GM11168 (cell line): Measurements from ENCODE around the gene UNG.

Source experiments
- in situ Hi-C: fragments of 300-500 bp; cut with MboI; formaldehyde crosslinking; loops from one replicate; pipeline ENCODE4 v1.12.0; 2022; ENCODE audit warnings: low sequenced_read_pairs; ENCODE audit not compliant: unreplicated experiment

The UNG gene

GRCh38 chr12:109147954-109148353 is 50.6 kb downstream of the UNG start:
- in situ Hi-C loops = no loop called here

- in situ Hi-C loops = no loop called here
These were observed 52.8 kb downstream of the UNG start for GRCh38 chr12:109150124-109150640.

GRCh38 chr12:109151457-109151856 is 54.1 kb downstream of the UNG start:
- in situ Hi-C loops = no loop called here

GRCh38 chr12:109153821-109154441 is 56.5 kb downstream of the UNG start:
- in situ Hi-C loops = no loop called here

GRCh38 chr12:109154451-109155438 is 57.3 kb downstream of the UNG start:
- in situ Hi-C loops = no loop called here

- in situ Hi-C loops = no loop called here
These were observed 58.6 kb downstream of the UNG start for GRCh38 chr12:109156036-109156435.

- in situ Hi-C loops = no loop called here
These were observed 59.2 kb downstream of the UNG start for GRCh38 chr12:109156586-109156985.

GRCh38 chr12:109157986-109158385 is 60.6 kb downstream of the UNG start:
- in situ Hi-C loops = no loop called here

- in situ Hi-C loops = no loop called here
These were observed 63.0 kb downstream of the UNG start for GRCh38 chr12:109160433-109160832.
